HCT116 (cell line): ENCODE measurements around the gene GFRA3. TPM values are rescaled to one million over a fixed set of nuclear protein-coding genes. Genes with fewer than 3 reads are reported as not detected.

Experiments
- ATAC-seq: fragments of 200-7000 bp; cut with Tn5 transposase; 2 replicates; pipeline ENCODE4 v1.9.1; 2020; ENCODE audit warnings: mild to moderate bottlenecking, moderate library complexity
- BruUV-seq: library from RNA; stranded (reverse); fragments of 400-500 nt; replicated peaks from 2 replicates; lab custom pipeline; 2021; lab: Mats Ljungman, UMichigan
- CTCF ChIA-PET: fragments of 300-600 bp; sonication (Branson Sonifier 250); formaldehyde crosslinking; loops from one replicate; lab custom pipeline; 2021; ENCODE audit warnings: antibody characterized with exemption; lab: Charles Lee
- POLR2A ChIA-PET: fragments of 300-600, 350-600 bp; sonication (Branson Sonifier 250); formaldehyde crosslinking; loops from one replicate; lab custom pipeline; 2021; ENCODE audit warnings: antibody characterized with exemption; lab: Charles Lee
- RAD21 ChIA-PET, 2 experiments: fragments of 300-600 bp; sonication (Branson Sonifier 250); formaldehyde crosslinking; loops; one replicate each; lab custom pipeline; 2023; ENCODE audit warnings: low total read pairs in 2 of 2; ENCODE audit not compliant: uncharacterized antibody in 2 of 2, unreplicated experiment in 2 of 2, low non-redundant PET in 1 of 2; lab: Charles Lee
- DNase-seq: peaks from one replicate; pipeline ENCODE4 v3.0.0-alpha.2; 2010; ENCODE audit warnings: low read depth, low spot score
- H2AFZ ChIP-seq: fragments of 200-600 bp; shearing (Covaris generic), sonication (generic); 2 replicates; pipeline ENCODE4 v1.6.1; 2017; ENCODE audit warnings: low read depth, mixed run types, mixed read lengths, antibody characterized with exemption, low read length; ENCODE audit not compliant: poor library complexity, severe bottlenecking
- H3K27ac ChIP-seq: 2 replicates; pipeline ENCODE4 v1.5.1; 2012; ENCODE audit warnings: low read depth, low read length
- H3K27me3 ChIP-seq: fragments of 200-600 bp; sonication (generic); 2 replicates; pipeline ENCODE4 v1.6.1; 2016; ENCODE audit warnings: mixed run types, low read length, mixed read lengths; ENCODE audit not compliant: insufficient read depth
- H3K36me3 ChIP-seq, 2 experiments: fragments of 200-500 bp in 1 of 2; fragments of 200-600 bp in 1 of 2; sonication (Bioruptor generic) in 1 of 2; sonication (generic) in 1 of 2; 2 replicates each; pipeline versions ENCODE4 v1.5.1 to v1.6.1; 2014 to 2016; ENCODE audit warnings: low read length in 2 of 2, inconsistent platforms in 1 of 2, mixed read lengths in 1 of 2, mixed run types in 1 of 2; ENCODE audit not compliant: insufficient read depth in 2 of 2, control insufficient read depth in 1 of 2
- H3K4me1 ChIP-seq, 2 experiments: fragments of 200-600 bp in 1 of 2; sonication (generic) in 1 of 2; 2 replicates each; pipeline versions ENCODE4 v1.5.1 to v1.6.1; 2012 to 2017; ENCODE audit warnings: low read length in 2 of 2, inconsistent platforms in 1 of 2, mild to moderate bottlenecking in 1 of 2, mixed read lengths in 1 of 2, mixed run types in 1 of 2, moderate library complexity in 1 of 2; ENCODE audit not compliant: insufficient read depth in 2 of 2, control insufficient read depth in 1 of 2
- H3K4me2 ChIP-seq: fragments of 200-600 bp; sonication (generic); 2 replicates; pipeline ENCODE4 v1.6.1; 2017; ENCODE audit warnings: mixed run types, low read length, mixed read lengths
- H3K4me3 ChIP-seq, 2 experiments: fragments of 200-600 bp in 1 of 2; sonication (generic) in 1 of 2; replicated peaks in 1 of 2; 2 replicates each; pipeline ENCODE4 v1.5.1; 2011 to 2016; ENCODE audit warnings: low read length in 2 of 2, control low read depth in 1 of 2, low read depth in 1 of 2, mild to moderate bottlenecking in 1 of 2, mixed read lengths in 1 of 2, mixed run types in 1 of 2
- H3K79me2 ChIP-seq: fragments of 200-600 bp; sonication (generic); 2 replicates; pipeline ENCODE4 v1.6.1; 2017; ENCODE audit warnings: mild to moderate bottlenecking, mixed run types, low read length, moderate library complexity, mixed read lengths; ENCODE audit not compliant: insufficient read depth
- H3K9ac ChIP-seq: fragments of 200-600 bp; sonication (generic); 2 replicates; pipeline ENCODE4 v1.6.1; 2016; ENCODE audit warnings: low read length, mixed read lengths
- H3K9me2 ChIP-seq: fragments of 200-600 bp; sonication (generic), shearing (Covaris generic); 2 replicates; pipeline ENCODE4 v1.6.1; 2017; ENCODE audit warnings: mixed run types, mild to moderate bottlenecking, moderate library complexity; ENCODE audit not compliant: insufficient read depth
- H3K9me3 ChIP-seq, 2 experiments: fragments of 200-500 bp in 1 of 2; fragments of 200-600 bp in 1 of 2; sonication (Bioruptor generic) in 1 of 2; sonication (generic) in 1 of 2; 2 replicates each; pipeline ENCODE4 v1.6.1; 2014 to 2017; ENCODE audit warnings: low read length in 2 of 2, mixed read lengths in 2 of 2, inconsistent platforms in 1 of 2, low read depth in 1 of 2, mild to moderate bottlenecking in 1 of 2, mixed run types in 1 of 2, moderate library complexity in 1 of 2; ENCODE audit not compliant: control insufficient read depth in 1 of 2, insufficient read depth in 1 of 2
- H4K20me1 ChIP-seq: fragments of 200-600 bp; sonication (generic), shearing (Covaris generic); 2 replicates; pipeline ENCODE4 v1.6.1; 2017; ENCODE audit warnings: mixed run types, mild to moderate bottlenecking, moderate library complexity; ENCODE audit not compliant: insufficient read depth
- FOSL1 ChIP-seq: IDR thresholded peaks from 2 replicates; pipeline ENCODE4 v1.6.1; 2012; ENCODE audit warnings: low read depth
- JUND ChIP-seq: IDR thresholded peaks from 2 replicates; pipeline ENCODE4 v1.6.1; 2012
- POLR2AphosphoS5 ChIP-seq: IDR thresholded peaks from 2 replicates; pipeline ENCODE4 v1.6.1; 2011; ENCODE audit warnings: mild to moderate bottlenecking, low read depth, low read length, moderate library complexity
- RAD21 ChIP-seq: IDR thresholded peaks from 2 replicates; pipeline ENCODE4 v1.6.1; 2012; ENCODE audit warnings: low read depth, mild to moderate bottlenecking
- SIN3A ChIP-seq: IDR thresholded peaks from 2 replicates; pipeline ENCODE4 v1.6.1; 2012; ENCODE audit warnings: low read depth
- YY1 ChIP-seq: IDR thresholded peaks from 2 replicates; pipeline ENCODE4 v1.6.1; 2011; ENCODE audit warnings: low read length, low read depth, moderate library complexity, mild to moderate bottlenecking; ENCODE audit not compliant: insufficient replicate concordance; ENCODE audit errors: extremely low read depth
- intact Hi-C: fragments of 100-400 bp; cut with micrococcal nuclease; formaldehyde crosslinking; loops from 2 replicates; pipeline ENCODE4 v1.10.0; 2022
- total RNA-seq: library from RNA; stranded (reverse); gene quantifications from one replicate; pipeline ENCODE4 v1.2.1, GENCODE V29; 2021; ENCODE audit not compliant: unreplicated experiment
- TF ChIP-seq, protein P1 (sequence below): IDR thresholded peaks from 2 replicates; pipeline ENCODE4 v1.6.1; 2012; ENCODE audit warnings: low read depth
- TF ChIP-seq, protein P2 (sequence below): IDR thresholded peaks from 2 replicates; pipeline ENCODE4 v1.6.1; 2011; ENCODE audit warnings: mild to moderate bottlenecking, low read length, moderate library complexity; ENCODE audit not compliant: insufficient replicate concordance; ENCODE audit errors: extremely low read depth

Gene GFRA3
- total RNA-seq, 1 experiment from 2014 or later = not detected

DNA sequence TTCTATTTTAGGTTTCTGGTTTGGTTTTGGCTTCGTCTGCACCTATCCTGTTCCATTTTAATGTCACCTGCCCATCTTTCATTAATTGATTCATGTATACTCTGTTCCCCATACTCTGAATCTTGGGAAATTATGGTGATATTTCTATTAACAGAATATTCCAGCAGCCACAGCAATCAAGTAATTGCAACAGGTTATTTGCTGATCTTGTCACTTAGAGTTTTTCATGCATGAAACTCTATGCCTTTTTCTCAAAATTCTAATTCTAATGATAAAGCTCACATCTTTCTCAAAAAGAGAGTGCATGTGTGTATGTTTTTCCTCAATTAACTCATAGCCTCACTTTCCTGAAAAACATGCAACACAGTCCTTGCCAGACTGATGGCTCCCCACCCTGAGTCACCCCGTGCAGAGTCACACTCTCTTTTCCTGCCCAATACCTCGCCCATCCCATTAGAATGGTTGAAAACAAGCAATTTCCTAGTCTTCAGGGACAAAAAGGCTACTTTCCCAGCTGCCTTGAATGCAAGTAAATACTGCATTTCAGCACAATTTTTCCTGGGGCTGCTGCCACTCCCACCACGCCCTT is 15.6 kb downstream of the GFRA3 start:
- H4K20me1 ChIP-seq = no peaks in the 10 kb centered on the region
- H3K27ac ChIP-seq = no peak overlapping the region
- no peak for ATAC-seq
- H2AFZ ChIP-seq = no peak overlapping the region
- H3K4me3 ChIP-seq = no peak overlapping the region
- H3K4me1 ChIP-seq = no peaks in the 10 kb centered on the region
- H3K36me3 ChIP-seq = no peaks in the 10 kb centered on the region
- no peak overlapping the region for H3K9ac ChIP-seq
- POLR2A ChIA-PET = no interaction called here
- no peaks in the 10 kb centered on the region for H3K27me3 ChIP-seq
- RAD21 ChIA-PET = no interaction called here
- no peak for TF ChIP-seq POLR2AphosphoS5
- TF ChIP-seq SIN3A = no peak
- no peak for TF ChIP-seq JUND
- TF ChIP-seq YY1 = no peak
- TF ChIP-seq, protein P1, sequence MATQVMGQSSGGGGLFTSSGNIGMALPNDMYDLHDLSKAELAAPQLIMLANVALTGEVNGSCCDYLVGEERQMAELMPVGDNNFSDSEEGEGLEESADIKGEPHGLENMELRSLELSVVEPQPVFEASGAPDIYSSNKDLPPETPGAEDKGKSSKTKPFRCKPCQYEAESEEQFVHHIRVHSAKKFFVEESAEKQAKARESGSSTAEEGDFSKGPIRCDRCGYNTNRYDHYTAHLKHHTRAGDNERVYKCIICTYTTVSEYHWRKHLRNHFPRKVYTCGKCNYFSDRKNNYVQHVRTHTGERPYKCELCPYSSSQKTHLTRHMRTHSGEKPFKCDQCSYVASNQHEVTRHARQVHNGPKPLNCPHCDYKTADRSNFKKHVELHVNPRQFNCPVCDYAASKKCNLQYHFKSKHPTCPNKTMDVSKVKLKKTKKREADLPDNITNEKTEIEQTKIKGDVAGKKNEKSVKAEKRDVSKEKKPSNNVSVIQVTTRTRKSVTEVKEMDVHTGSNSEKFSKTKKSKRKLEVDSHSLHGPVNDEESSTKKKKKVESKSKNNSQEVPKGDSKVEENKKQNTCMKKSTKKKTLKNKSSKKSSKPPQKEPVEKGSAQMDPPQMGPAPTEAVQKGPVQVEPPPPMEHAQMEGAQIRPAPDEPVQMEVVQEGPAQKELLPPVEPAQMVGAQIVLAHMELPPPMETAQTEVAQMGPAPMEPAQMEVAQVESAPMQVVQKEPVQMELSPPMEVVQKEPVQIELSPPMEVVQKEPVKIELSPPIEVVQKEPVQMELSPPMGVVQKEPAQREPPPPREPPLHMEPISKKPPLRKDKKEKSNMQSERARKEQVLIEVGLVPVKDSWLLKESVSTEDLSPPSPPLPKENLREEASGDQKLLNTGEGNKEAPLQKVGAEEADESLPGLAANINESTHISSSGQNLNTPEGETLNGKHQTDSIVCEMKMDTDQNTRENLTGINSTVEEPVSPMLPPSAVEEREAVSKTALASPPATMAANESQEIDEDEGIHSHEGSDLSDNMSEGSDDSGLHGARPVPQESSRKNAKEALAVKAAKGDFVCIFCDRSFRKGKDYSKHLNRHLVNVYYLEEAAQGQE = no peak
- TF ChIP-seq, protein P2, sequence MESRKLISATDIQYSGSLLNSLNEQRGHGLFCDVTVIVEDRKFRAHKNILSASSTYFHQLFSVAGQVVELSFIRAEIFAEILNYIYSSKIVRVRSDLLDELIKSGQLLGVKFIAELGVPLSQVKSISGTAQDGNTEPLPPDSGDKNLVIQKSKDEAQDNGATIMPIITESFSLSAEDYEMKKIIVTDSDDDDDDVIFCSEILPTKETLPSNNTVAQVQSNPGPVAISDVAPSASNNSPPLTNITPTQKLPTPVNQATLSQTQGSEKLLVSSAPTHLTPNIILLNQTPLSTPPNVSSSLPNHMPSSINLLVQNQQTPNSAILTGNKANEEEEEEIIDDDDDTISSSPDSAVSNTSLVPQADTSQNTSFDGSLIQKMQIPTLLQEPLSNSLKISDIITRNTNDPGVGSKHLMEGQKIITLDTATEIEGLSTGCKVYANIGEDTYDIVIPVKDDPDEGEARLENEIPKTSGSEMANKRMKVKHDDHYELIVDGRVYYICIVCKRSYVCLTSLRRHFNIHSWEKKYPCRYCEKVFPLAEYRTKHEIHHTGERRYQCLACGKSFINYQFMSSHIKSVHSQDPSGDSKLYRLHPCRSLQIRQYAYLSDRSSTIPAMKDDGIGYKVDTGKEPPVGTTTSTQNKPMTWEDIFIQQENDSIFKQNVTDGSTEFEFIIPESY = no peak
- no peak for TF ChIP-seq FOSL1
- TF ChIP-seq RAD21 = no peak
- TF ChIP-seq, all 23 proteins: peak for 0
- H3K9me3 ChIP-seq = no peaks in the 10 kb centered on the region
- no peaks in the 10 kb centered on the region for H3K9me2 ChIP-seq
- CTCF ChIA-PET = no interaction called here
- intact Hi-C loops = no loop called here
- DNase-seq = no peak
- no peaks in the 10 kb centered on the region for H3K79me2 ChIP-seq
- H3K4me2 ChIP-seq = no peak overlapping the region
- BruUV-seq = no TSS peak
